HepG2 (cell line): ENCODE data around the gene CCDC57. TPM values are rescaled to one million over a fixed set of nuclear protein-coding genes. Genes with fewer than 3 reads are reported as not detected.

ENCODE experiments used
- ARNTL ChIP-seq: sonication (generic); formaldehyde crosslinking; IDR thresholded peaks from 2 replicates; pipeline ENCODE4 v1.4.0; 2020; ENCODE audit warnings: mild to moderate bottlenecking, missing genetic modification reagents
- ATF3 ChIP-seq: sonication (generic); formaldehyde crosslinking; IDR thresholded peaks from 2 replicates; pipeline ENCODE4 v1.4.0; 2020; ENCODE audit warnings: missing genetic modification reagents
- FOSL2 ChIP-seq: sonication (generic); formaldehyde crosslinking; IDR thresholded peaks from 2 replicates; pipeline ENCODE4 v1.4.0; 2020; ENCODE audit warnings: missing genetic modification reagents
- KAT8 ChIP-seq: IDR thresholded peaks from 2 replicates; pipeline ENCODE4 v1.6.1; 2016; ENCODE audit warnings: missing genetic modification reagents, missing compliant biosample characterization
- MAZ ChIP-seq, 2 experiments: sonication (generic) in 1 of 2; formaldehyde crosslinking in 1 of 2; IDR thresholded peaks; 2 replicates each; pipeline versions ENCODE4 v1.5.0 to v1.6.1; 2012 to 2020; ENCODE audit warnings: low read depth in 2 of 2, mild to moderate bottlenecking in 2 of 2, borderline replicate concordance in 1 of 2, improper control_type of control experiment in 1 of 2, low read length in 1 of 2, missing genetic modification reagents in 1 of 2, moderate library complexity in 1 of 2
- MED13 ChIP-seq: sonication (generic); formaldehyde crosslinking; IDR thresholded peaks from 2 replicates; pipeline ENCODE4 v1.5.0; 2020; ENCODE audit warnings: missing genetic modification reagents
- MYC ChIP-seq: sonication (generic); formaldehyde crosslinking; IDR thresholded peaks from 2 replicates; pipeline ENCODE4 v1.9.0; 2021; ENCODE audit warnings: missing genetic modification reagents, borderline replicate concordance
- POLR2AphosphoS5 ChIP-seq: IDR thresholded peaks from 2 replicates; pipeline ENCODE4 v1.6.1; 2012; ENCODE audit warnings: low read depth, low read length
- PPARG ChIP-seq: conservative IDR thresholded peaks from 2 replicates; pipeline ENCODE4 v1.6.1; 2016; ENCODE audit warnings: missing biosample characterization, missing genetic modification reagents
- RFX5 ChIP-seq: IDR thresholded peaks from 2 replicates; pipeline ENCODE4 v1.6.1; 2011; ENCODE audit warnings: low read depth, low read length, improper control_type of control experiment
- RXRA ChIP-seq: sonication (generic); formaldehyde crosslinking; IDR thresholded peaks from 2 replicates; pipeline ENCODE4 v1.5.1; 2020; ENCODE audit warnings: missing genetic modification reagents
- TBX2 ChIP-seq: sonication (generic); formaldehyde crosslinking; IDR thresholded peaks from 2 replicates; pipeline ENCODE4 v1.5.0; 2020; ENCODE audit warnings: missing genetic modification reagents, mild to moderate bottlenecking, borderline replicate concordance
- YY1 ChIP-seq: IDR thresholded peaks from 2 replicates; pipeline ENCODE4 v1.6.1; 2011; ENCODE audit warnings: low read length, low read depth, moderate library complexity, mild to moderate bottlenecking; ENCODE audit not compliant: insufficient read depth, insufficient replicate concordance
- ZBTB49 ChIP-seq: sonication (generic); formaldehyde crosslinking; IDR thresholded peaks from 2 replicates; pipeline ENCODE4 v1.4.0; 2020; ENCODE audit warnings: missing genetic modification reagents, borderline replicate concordance
- ZFX ChIP-seq: sonication (generic); formaldehyde crosslinking; IDR thresholded peaks from 2 replicates; pipeline ENCODE4 v1.4.0; 2020; ENCODE audit warnings: mild to moderate bottlenecking, low read depth, missing genetic modification reagents, moderate library complexity
- ZNF34 ChIP-seq: sonication (generic); formaldehyde crosslinking; IDR thresholded peaks from 2 replicates; pipeline ENCODE4 v1.4.0; 2020; ENCODE audit warnings: mild to moderate bottlenecking, missing genetic modification reagents, borderline replicate concordance
- ZNF788 ChIP-seq: sonication (generic); formaldehyde crosslinking; IDR thresholded peaks from 2 replicates; pipeline ENCODE4 v1.5.0; 2020; ENCODE audit warnings: mild to moderate bottlenecking, missing genetic modification reagents, borderline replicate concordance
- ZNF839 ChIP-seq: sonication (generic); formaldehyde crosslinking; IDR thresholded peaks from 2 replicates; pipeline ENCODE4 v1.4.0; 2020; ENCODE audit warnings: missing genetic modification reagents, mild to moderate bottlenecking, borderline replicate concordance
- polyA plus RNA-seq, 8 experiments: library from polyadenylated mRNA; depleted of rRNA in 3 of 8; stranded (reverse) in 7 of 8; unstranded in 1 of 8; fragments of >200 nt; fragmentation: Illumina TruSeq in 4 of 8; extraction: Trizol in 4 of 8; gene quantifications; 2 replicates each; pipeline versions ENCODE4 v1.2.1 to v1.2.3, GENCODE V29; 2011 to 2016; ENCODE audit warnings: low read depth in 4 of 8, missing spikeins in 1 of 8, mixed read lengths in 1 of 8; ENCODE audit not compliant: insufficient read depth in 1 of 8
- total RNA-seq, 5 experiments: library from RNA; depleted of rRNA; stranded (reverse); fragments of >200 nt; fragmentation: Illumina TruSeq; extraction: Trizol; gene quantifications; 2 replicates each; pipeline ENCODE4 v1.2.3, GENCODE V29; 2016; ENCODE audit warnings: low read depth in 1 of 5
- TF ChIP-seq, protein P1 (sequence below): sonication (generic); formaldehyde crosslinking; IDR thresholded peaks from 2 replicates; pipeline ENCODE4 v1.4.0; 2020; ENCODE audit warnings: low read depth, missing genetic modification reagents
- TF ChIP-seq, protein P2 (sequence below): sonication (generic); formaldehyde crosslinking; IDR thresholded peaks from 2 replicates; pipeline ENCODE4 v1.8.1; 2023; ENCODE audit warnings: missing genetic modification reagents, inconsistent platforms, borderline replicate concordance

Gene CCDC57
- total and polyA plus RNA-seq, 2 of the 13 experiments (the other 11 are each of a cell fraction or from before 2014, with no cell fraction given), result 59.3 to 59.9 TPM

- TF ChIP-seq MAZ (IDR thresholded peaks at IDR 0.05; ENCODE audit: borderline replicate concordance, low read depth, low read length) (no peak), MAZ (CRISPR knock-in tag; IDR thresholded peaks at IDR 0.05; ENCODE audit: low read depth) (peak; percentile 77), FOSL2 (CRISPR knock-in tag) (0 out of 2 replicates have a peak, but pooled peaks have one; percentile 21), RFX5 (no peak), PPARG (CRISPR knock-in tag) (peak; percentile 42; the same call in 1 of the 2 replicates), MYC (peak; percentile 16; the same call in 1 of the 2 replicates), TBX2 (CRISPR knock-in tag) (0 out of 2 replicates have a peak, but pooled peaks have one; percentile 32), ZFX (CRISPR knock-in tag) (peak; percentile 46; the same call in 1 of the 2 replicates), ZBTB49 (CRISPR knock-in tag) (no peak), RXRA (CRISPR knock-in tag) (peak; percentile 51), ZNF839 (no peak), ARNTL (CRISPR knock-in tag) (0 out of 2 replicates have a peak, but pooled peaks have one; percentile 29), ZNF788 (CRISPR knock-in tag) (0 out of 2 replicates have a peak, but pooled peaks have one; percentile 29), POLR2AphosphoS5 (peak; percentile 57), YY1 (peak; percentile 23), ATF3 (CRISPR knock-in tag) (no peak), KAT8 (CRISPR knock-in tag) (no peak), ZNF34 (CRISPR knock-in tag) (no peak), MED13 (CRISPR knock-in tag) (no peak)
- TF ChIP-seq, protein P1, sequence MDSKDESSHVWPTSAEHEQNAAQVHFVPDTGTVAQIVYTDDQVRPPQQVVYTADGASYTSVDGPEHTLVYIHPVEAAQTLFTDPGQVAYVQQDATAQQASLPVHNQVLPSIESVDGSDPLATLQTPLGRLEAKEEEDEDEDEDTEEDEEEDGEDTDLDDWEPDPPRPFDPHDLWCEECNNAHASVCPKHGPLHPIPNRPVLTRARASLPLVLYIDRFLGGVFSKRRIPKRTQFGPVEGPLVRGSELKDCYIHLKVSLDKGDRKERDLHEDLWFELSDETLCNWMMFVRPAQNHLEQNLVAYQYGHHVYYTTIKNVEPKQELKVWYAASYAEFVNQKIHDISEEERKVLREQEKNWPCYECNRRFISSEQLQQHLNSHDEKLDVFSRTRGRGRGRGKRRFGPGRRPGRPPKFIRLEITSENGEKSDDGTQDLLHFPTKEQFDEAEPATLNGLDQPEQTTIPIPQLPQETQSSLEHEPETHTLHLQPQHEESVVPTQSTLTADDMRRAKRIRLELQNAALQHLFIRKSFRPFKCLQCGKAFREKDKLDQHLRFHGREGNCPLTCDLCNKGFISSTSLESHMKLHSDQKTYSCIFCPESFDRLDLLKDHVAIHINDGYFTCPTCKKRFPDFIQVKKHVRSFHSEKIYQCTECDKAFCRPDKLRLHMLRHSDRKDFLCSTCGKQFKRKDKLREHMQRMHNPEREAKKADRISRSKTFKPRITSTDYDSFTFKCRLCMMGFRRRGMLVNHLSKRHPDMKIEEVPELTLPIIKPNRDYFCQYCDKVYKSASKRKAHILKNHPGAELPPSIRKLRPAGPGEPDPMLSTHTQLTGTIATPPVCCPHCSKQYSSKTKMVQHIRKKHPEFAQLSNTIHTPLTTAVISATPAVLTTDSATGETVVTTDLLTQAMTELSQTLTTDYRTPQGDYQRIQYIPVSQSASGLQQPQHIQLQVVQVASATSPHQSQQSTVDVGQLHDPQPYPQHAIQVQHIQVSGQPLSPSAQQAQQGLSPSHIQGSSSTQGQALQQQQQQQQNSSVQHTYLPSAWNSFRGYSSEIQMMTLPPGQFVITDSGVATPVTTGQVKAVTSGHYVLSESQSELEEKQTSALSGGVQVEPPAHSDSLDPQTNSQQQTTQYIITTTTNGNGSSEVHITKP, result peak; percentile 69; the same call in 1 of the 2 replicates
- TF ChIP-seq, protein P2, sequence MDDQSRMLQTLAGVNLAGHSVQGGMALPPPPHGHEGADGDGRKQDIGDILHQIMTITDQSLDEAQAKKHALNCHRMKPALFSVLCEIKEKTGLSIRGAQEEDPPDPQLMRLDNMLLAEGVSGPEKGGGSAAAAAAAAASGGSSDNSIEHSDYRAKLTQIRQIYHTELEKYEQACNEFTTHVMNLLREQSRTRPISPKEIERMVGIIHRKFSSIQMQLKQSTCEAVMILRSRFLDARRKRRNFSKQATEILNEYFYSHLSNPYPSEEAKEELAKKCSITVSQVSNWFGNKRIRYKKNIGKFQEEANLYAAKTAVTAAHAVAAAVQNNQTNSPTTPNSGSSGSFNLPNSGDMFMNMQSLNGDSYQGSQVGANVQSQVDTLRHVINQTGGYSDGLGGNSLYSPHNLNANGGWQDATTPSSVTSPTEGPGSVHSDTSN (CRISPR knock-in tag), result no peak
Observed at GRCh38 chr17:82117139-82118090, 95.2 kb downstream of the CCDC57 start (continued).
